NT2/D1 (cell line): ENCODE data around the gene CLDN22.

ENCODE experiments used
- SUZ12 ChIP-seq: IDR thresholded peaks from 2 replicates; pipeline ENCODE4 v1.6.1; 2011; ENCODE audit not compliant: insufficient read length, insufficient read depth; ENCODE audit errors: extremely low read depth
- YY1 ChIP-seq: IDR thresholded peaks from 2 replicates; pipeline ENCODE4 v1.6.1; 2011; ENCODE audit not compliant: insufficient read length, insufficient read depth
- ZNF274 ChIP-seq: IDR thresholded peaks from 2 replicates; pipeline ENCODE4 v1.6.1; 2011; ENCODE audit warnings: mild to moderate bottlenecking, low read depth, low read length

GRCh38 chr4:183355405-183355804 lies 35.3 kb upstream of the CLDN22 start:
- TF ChIP-seq YY1, result no peak
- no peak for TF ChIP-seq SUZ12
- no peak for TF ChIP-seq ZNF274
